HEK293 (cell line): ENCODE measurements around the gene TGFBRAP1.

Experiments
- CTCF ChIP-seq: fragments of 450-650 bp; formaldehyde crosslinking; IDR thresholded peaks from 2 replicates; pipeline ENCODE4 v1.5.1; 2016; ENCODE audit warnings: missing biosample characterization, missing genetic modification characterization
- KLF1 ChIP-seq: fragments of 450-650 bp; formaldehyde crosslinking; IDR thresholded peaks from 2 replicates; pipeline ENCODE4 v1.5.1; 2016; ENCODE audit warnings: missing biosample characterization, missing genetic modification characterization
- SETDB1 ChIP-seq: IDR thresholded peaks from one replicate; pipeline ENCODE4 v1.6.1; 2017; ENCODE audit warnings: mild to moderate bottlenecking, low read length, moderate library complexity, mixed read lengths; ENCODE audit not compliant: insufficient read length
- ZBTB7A ChIP-seq: fragments of 450-650 bp; formaldehyde crosslinking; IDR thresholded peaks from 2 replicates; pipeline ENCODE4 v1.5.1; 2016; ENCODE audit warnings: low read depth, missing biosample characterization, missing genetic modification characterization
- ZNF274 ChIP-seq, 2 experiments: fragments of 200-500 bp in 1 of 2; fragments of 450-650 bp in 1 of 2; sonication (Bioruptor generic) in 1 of 2; formaldehyde crosslinking in 1 of 2; IDR thresholded peaks; 2 replicates each; pipeline versions ENCODE4 v1.5.1 to v1.6.1; 2014 to 2016; ENCODE audit warnings: borderline replicate concordance in 1 of 2, inconsistent platforms in 1 of 2, low read length in 1 of 2, missing biosample characterization in 1 of 2, missing genetic modification characterization in 1 of 2
- ZNF639 ChIP-seq: fragments of 450-650 bp; formaldehyde crosslinking; IDR thresholded peaks from 2 replicates; pipeline ENCODE4 v1.5.1; 2016; ENCODE audit warnings: missing biosample characterization, missing genetic modification characterization
- ZNF768 ChIP-seq: fragments of 450-650 bp; formaldehyde crosslinking; IDR thresholded peaks from 2 replicates; pipeline ENCODE4 v1.5.1; 2018; ENCODE audit warnings: missing biosample characterization, mild to moderate bottlenecking, missing genetic modification characterization

- no peak for TF ChIP-seq ZNF274 (IDR thresholded peaks at IDR 0.05; ENCODE audit: low read length)
- TF ChIP-seq ZNF274 (tag by site-specific recombination; IDR thresholded peaks at IDR 0.05; ENCODE audit: borderline replicate concordance), result no peak
- TF ChIP-seq CTCF (tag by site-specific recombination), result no peak
- TF ChIP-seq ZNF768 (tag by site-specific recombination), result no peak
- no peak for TF ChIP-seq KLF1 (tag by site-specific recombination)
- TF ChIP-seq ZNF639, result no peak
- no peak for TF ChIP-seq SETDB1
- TF ChIP-seq ZBTB7A (tag by site-specific recombination), result no peak
Observed at GRCh38 chr2:105272176-105272575, 57.4 kb downstream of the TGFBRAP1 start.
